Prostate gland (tissue), 2 donors: Measurements from ENCODE around the gene RETREG3.
"Not testable (repeated sequence)": the region's sequence is repeated elsewhere in the genome, so short reads cannot be mapped to it uniquely, and the experiment has no call there.

Source experiments
- POLR2A ChIP-seq: fragments of 450-650 bp; IDR thresholded peaks from one replicate; pipeline ENCODE4 v1.6.1; 2016; ENCODE audit warnings: antibody characterized with exemption, mild to moderate bottlenecking
- POLR2AphosphoS5 ChIP-seq: sonication (generic); formaldehyde crosslinking; IDR thresholded peaks from one replicate; pipeline ENCODE4 v1.6.1; 2017; ENCODE audit warnings: antibody characterized with exemption
- TF ChIP-seq, protein P1 (sequence below), 4 experiments: fragments of 200-600 bp in 2 of 4; fragments of 450-650 bp in 2 of 4; sonication (generic) in 2 of 4; IDR thresholded peaks; 1 replicate in 3 of 4; 2 replicates in 1 of 4; pipeline ENCODE4 v1.5.1; 2016 to 2019; ENCODE audit warnings: antibody characterized with exemption in 4 of 4, mild to moderate bottlenecking in 2 of 4, moderate library complexity in 2 of 4

DNA sequence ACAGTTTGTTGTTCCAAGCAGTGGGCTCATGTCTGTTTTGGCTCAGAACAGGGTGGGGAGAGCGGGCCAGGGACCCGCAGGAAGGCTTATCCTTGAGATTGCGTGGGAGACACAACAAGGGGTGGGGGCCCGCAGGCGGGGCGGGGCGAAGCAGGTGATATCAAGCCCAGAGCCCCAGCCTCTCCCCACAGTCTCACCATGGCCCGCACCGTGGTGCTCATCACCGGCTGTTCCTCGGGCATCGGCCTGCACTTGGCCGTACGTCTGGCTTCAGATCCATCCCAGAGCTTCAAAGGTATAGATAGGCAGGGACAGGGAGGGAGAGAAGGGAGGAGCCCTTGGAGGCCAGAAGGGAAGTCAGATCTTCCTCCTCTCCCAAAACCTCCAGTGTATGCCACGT is 56.4 kb downstream of the RETREG3 start, which contains the start of gene HSD17B1:
- TF ChIP-seq, protein P1, sequence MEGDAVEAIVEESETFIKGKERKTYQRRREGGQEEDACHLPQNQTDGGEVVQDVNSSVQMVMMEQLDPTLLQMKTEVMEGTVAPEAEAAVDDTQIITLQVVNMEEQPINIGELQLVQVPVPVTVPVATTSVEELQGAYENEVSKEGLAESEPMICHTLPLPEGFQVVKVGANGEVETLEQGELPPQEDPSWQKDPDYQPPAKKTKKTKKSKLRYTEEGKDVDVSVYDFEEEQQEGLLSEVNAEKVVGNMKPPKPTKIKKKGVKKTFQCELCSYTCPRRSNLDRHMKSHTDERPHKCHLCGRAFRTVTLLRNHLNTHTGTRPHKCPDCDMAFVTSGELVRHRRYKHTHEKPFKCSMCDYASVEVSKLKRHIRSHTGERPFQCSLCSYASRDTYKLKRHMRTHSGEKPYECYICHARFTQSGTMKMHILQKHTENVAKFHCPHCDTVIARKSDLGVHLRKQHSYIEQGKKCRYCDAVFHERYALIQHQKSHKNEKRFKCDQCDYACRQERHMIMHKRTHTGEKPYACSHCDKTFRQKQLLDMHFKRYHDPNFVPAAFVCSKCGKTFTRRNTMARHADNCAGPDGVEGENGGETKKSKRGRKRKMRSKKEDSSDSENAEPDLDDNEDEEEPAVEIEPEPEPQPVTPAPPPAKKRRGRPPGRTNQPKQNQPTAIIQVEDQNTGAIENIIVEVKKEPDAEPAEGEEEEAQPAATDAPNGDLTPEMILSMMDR (IDR thresholded peaks at IDR 0.05), result not testable (repeated sequence)
- not testable (repeated sequence) for TF ChIP-seq POLR2A, POLR2AphosphoS5
